Astrocyte (in vitro differentiated cells and primary cell): Measurements from ENCODE around the gene PLPP2. TPM values are rescaled to one million over a fixed set of nuclear protein-coding genes. Genes with fewer than 3 reads are reported as not detected.

Experiments
- DNase-seq: peaks from one replicate; pipeline ENCODE4 v3.0.0-alpha.2; 2010; ENCODE audit warnings: low read depth
- FAIRE-seq: peaks from 2 replicates; lab custom pipeline; 2011; peaks lifted over from hg19 to GRCh38; lab: Jason Lieb, UNC
- H2AFZ ChIP-seq: 2 replicates; pipeline ENCODE4 v1.6.0; 2012; ENCODE audit warnings: low read depth, low read length, inconsistent platforms
- H3K27ac ChIP-seq: 2 replicates; pipeline ENCODE4 v1.5.1; 2011; ENCODE audit warnings: low read depth, low read length, inconsistent platforms
- H3K27me3 ChIP-seq: 2 replicates; pipeline ENCODE4 v1.6.0; 2011; ENCODE audit warnings: low read length, inconsistent platforms; ENCODE audit not compliant: insufficient read depth
- H3K36me3 ChIP-seq: 2 replicates; pipeline ENCODE4 v1.5.1; 2011; ENCODE audit warnings: low read length, inconsistent platforms; ENCODE audit not compliant: insufficient read depth
- H3K4me1 ChIP-seq: 2 replicates; pipeline ENCODE4 v1.5.1; 2011; ENCODE audit warnings: low read length, inconsistent platforms; ENCODE audit not compliant: insufficient read depth
- H3K4me2 ChIP-seq: 2 replicates; pipeline ENCODE4 v1.6.0; 2012; ENCODE audit warnings: low read length, inconsistent platforms
- H3K4me3 ChIP-seq: 2 replicates; pipeline ENCODE4 v1.5.1; 2011; ENCODE audit warnings: low read depth, mild to moderate bottlenecking, low read length, inconsistent platforms; ENCODE audit not compliant: insufficient read depth
- H3K79me2 ChIP-seq: 2 replicates; pipeline ENCODE4 v1.6.0; 2012; ENCODE audit warnings: mild to moderate bottlenecking, low read length, inconsistent platforms; ENCODE audit not compliant: insufficient read depth
- H3K9ac ChIP-seq: 2 replicates; pipeline ENCODE4 v1.6.0; 2012; ENCODE audit warnings: mild to moderate bottlenecking, low read length, inconsistent platforms
- H3K9me3 ChIP-seq: 2 replicates; pipeline ENCODE4 v1.5.1; 2012; ENCODE audit warnings: low read depth, mild to moderate bottlenecking, low read length, inconsistent platforms; ENCODE audit not compliant: insufficient read depth
- H4K20me1 ChIP-seq: 2 replicates; pipeline ENCODE4 v1.6.0; 2012; ENCODE audit warnings: low read length, inconsistent platforms; ENCODE audit not compliant: insufficient read depth
- H3K27ac Mint-ChIP-seq: one replicate; pipeline ENCODE4 v1.8.0; 2021; ENCODE audit warnings: mild to moderate bottlenecking, mixed read lengths; ENCODE audit not compliant: unreplicated experiment
- H3K27me3 Mint-ChIP-seq: one replicate; pipeline ENCODE4 v1.8.0; 2021; ENCODE audit warnings: low read depth, mixed read lengths; ENCODE audit not compliant: unreplicated experiment
- H3K36me3 Mint-ChIP-seq: one replicate; pipeline ENCODE4 v1.8.0; 2021; ENCODE audit warnings: low read depth, mixed read lengths; ENCODE audit not compliant: unreplicated experiment
- H3K4me1 Mint-ChIP-seq: one replicate; pipeline ENCODE4 v1.8.0; 2021; ENCODE audit warnings: low read depth, mixed read lengths; ENCODE audit not compliant: unreplicated experiment
- H3K4me3 Mint-ChIP-seq: one replicate; pipeline ENCODE4 v1.8.0; 2021; ENCODE audit warnings: mild to moderate bottlenecking, moderate library complexity, mixed read lengths; ENCODE audit not compliant: unreplicated experiment
- H3K9me3 Mint-ChIP-seq: one replicate; pipeline ENCODE4 v1.8.0; 2021; ENCODE audit warnings: mild to moderate bottlenecking, mixed read lengths; ENCODE audit not compliant: unreplicated experiment
- CTCF ChIP-seq: IDR thresholded peaks from 2 replicates; pipeline ENCODE4 v1.5.1; 2011; ENCODE audit warnings: low read depth, mild to moderate bottlenecking, inconsistent platforms, low read length, moderate library complexity; ENCODE audit not compliant: insufficient read depth
- EZH2 ChIP-seq: IDR thresholded peaks from 2 replicates; pipeline ENCODE4 v1.6.1; 2012; ENCODE audit warnings: mild to moderate bottlenecking, low read length, inconsistent platforms; ENCODE audit not compliant: insufficient read depth
- total RNA-seq: library from RNA; stranded (reverse); gene quantifications from 2 replicates; pipeline ENCODE4 v1.2.1, GENCODE V29; 2021

PLPP2 gene
- total RNA-seq, 1 donor from 2014 or later: 3.7 TPM

GRCh38 chr19:335486-336066, 44.4 kb upstream of the PLPP2 start:
- no peak for FAIRE-seq
- H3K27ac ChIP-seq: no peak overlapping the region
- peaks cover 15% of the 10 kb centered on the region for H3K4me1 Mint-ChIP-seq

GRCh38 chr19:335072-335471, 43.9 kb upstream of the PLPP2 start:
- no peaks in the 10 kb centered on the region for H3K27me3 ChIP-seq
- no peak overlapping the region for H3K27ac Mint-ChIP-seq
- peaks cover 16% of the 10 kb centered on the region for H3K36me3 ChIP-seq
- DNase-seq: no peak
- no peak overlapping the region for H3K4me2 ChIP-seq
- no peak for FAIRE-seq
- no peak overlapping the region for H3K9ac ChIP-seq
- H3K4me1 ChIP-seq: peaks cover 4% of the 10 kb centered on the region
- no peak overlapping the region for H2AFZ ChIP-seq
- H3K36me3 Mint-ChIP-seq: peaks cover 23% of the 10 kb centered on the region
- peaks cover 68% of the 10 kb centered on the region for H4K20me1 ChIP-seq
- no peak overlapping the region for H3K4me3 Mint-ChIP-seq
- peaks cover 72% of the 10 kb centered on the region for H3K79me2 ChIP-seq
- TF ChIP-seq EZH2: no peak
- no peak for TF ChIP-seq CTCF
- no peaks in the 10 kb centered on the region for H3K27me3 Mint-ChIP-seq
- H3K27ac ChIP-seq: no peak overlapping the region
- H3K4me1 Mint-ChIP-seq: peaks cover 11% of the 10 kb centered on the region
- peaks cover 5% of the 10 kb centered on the region for H3K9me3 Mint-ChIP-seq
- peaks cover 3% of the 10 kb centered on the region for H3K9me3 ChIP-seq
- H3K4me3 ChIP-seq: no peak overlapping the region

More at GRCh38 chr19:335486-336066, 44.4 kb upstream of the PLPP2 start:
- H4K20me1 ChIP-seq: peaks cover 71% of the 10 kb centered on the region
- no peak overlapping the region for H2AFZ ChIP-seq
- H3K27me3 ChIP-seq: no peaks in the 10 kb centered on the region
- H3K4me1 ChIP-seq: peaks cover 4% of the 10 kb centered on the region
- Mint-ChIP-seq H3K36me3 (peaks cover 26% of the 10 kb centered on the region), H3K27me3 (no peaks in the 10 kb centered on the region), H3K4me3 (no peak overlapping the region), H3K9me3 (peaks cover 5% of the 10 kb centered on the region), H3K27ac (no peak overlapping the region)
- peaks cover 73% of the 10 kb centered on the region for H3K79me2 ChIP-seq
- no peak overlapping the region for H3K4me2 ChIP-seq
- H3K36me3 ChIP-seq: peaks cover 14% of the 10 kb centered on the region
- no peak for DNase-seq
- H3K4me3 ChIP-seq: no peak overlapping the region
- TF ChIP-seq EZH2: no peak
- TF ChIP-seq CTCF: no peak
- H3K9ac ChIP-seq: no peak overlapping the region
- H3K9me3 ChIP-seq: peaks cover 3% of the 10 kb centered on the region
